Keratinocyte (primary cell): ENCODE data around the gene SPINK13. TPM values are rescaled to one million over a fixed set of nuclear protein-coding genes. Genes with fewer than 3 reads are reported as not detected.

Source experiments
- DNase-seq: peaks from one replicate; pipeline ENCODE4 v3.0.0-alpha.2; 2011; ENCODE audit warnings: low read depth, missing footprints, low spot score
- FAIRE-seq: peaks from 2 replicates; lab custom pipeline; 2011; peaks lifted over from hg19 to GRCh38; lab: Jason Lieb, UNC
- H2AFZ ChIP-seq: 2 replicates; pipeline ENCODE4 v1.6.0; 2012; ENCODE audit warnings: low read length, control low read depth, inconsistent platforms; ENCODE audit not compliant: control insufficient read depth
- H3K27ac ChIP-seq: 2 replicates; pipeline ENCODE4 v1.5.1; 2011; ENCODE audit warnings: low read length; ENCODE audit not compliant: control insufficient read depth, insufficient read depth
- H3K27me3 ChIP-seq: 3 replicates; pipeline ENCODE4 v1.6.0; 2011; ENCODE audit warnings: low read length; ENCODE audit not compliant: control insufficient read depth, insufficient read depth; ENCODE audit errors: extremely low read depth
- H3K36me3 ChIP-seq, 2 experiments: 2 replicates in 1 of 2; 3 replicates in 1 of 2; pipeline ENCODE4 v1.5.1; 2011; ENCODE audit warnings: low read length in 2 of 2, mild to moderate bottlenecking in 1 of 2; ENCODE audit not compliant: control insufficient read depth in 2 of 2, insufficient read depth in 2 of 2; ENCODE audit errors: extremely low read depth in 1 of 2
- H3K4me1 ChIP-seq: 3 replicates; pipeline ENCODE4 v1.5.1; 2011; ENCODE audit warnings: low read length; ENCODE audit not compliant: control insufficient read depth, insufficient read depth; ENCODE audit errors: extremely low read depth
- H3K4me2 ChIP-seq: 3 replicates; pipeline ENCODE4 v1.6.0; 2011; ENCODE audit warnings: low read depth, low read length; ENCODE audit not compliant: control insufficient read depth, insufficient read depth; ENCODE audit errors: extremely low read depth
- H3K4me3 ChIP-seq, 3 experiments: fragments of 200-600 bp in 1 of 3; sonication (generic) in 1 of 3; 2 replicates in 2 of 3; 3 replicates in 1 of 3; pipeline ENCODE4 v1.5.1; 2011 to 2016; ENCODE audit warnings: low read length in 3 of 3, mild to moderate bottlenecking in 3 of 3, control low read depth in 2 of 3, inconsistent platforms in 1 of 3, low read depth in 1 of 3, mixed read lengths in 1 of 3, mixed run types in 1 of 3, moderate library complexity in 1 of 3; ENCODE audit not compliant: control insufficient read depth in 2 of 3, insufficient read depth in 2 of 3; ENCODE audit errors: extremely low read depth in 1 of 3
- H3K79me2 ChIP-seq: 2 replicates; pipeline ENCODE4 v1.6.0; 2012; ENCODE audit warnings: low read length; ENCODE audit not compliant: control insufficient read depth, insufficient read depth
- H3K9ac ChIP-seq: 3 replicates; pipeline ENCODE4 v1.6.0; 2011; ENCODE audit warnings: low read length; ENCODE audit not compliant: control insufficient read depth, insufficient read depth; ENCODE audit errors: extremely low read depth
- H3K9me1 ChIP-seq: 3 replicates; pipeline ENCODE4 v1.6.0; 2011; ENCODE audit warnings: low read length; ENCODE audit not compliant: control insufficient read depth, insufficient read depth; ENCODE audit errors: extremely low read depth
- H3K9me3 ChIP-seq: 2 replicates; pipeline ENCODE4 v1.5.1; 2012; ENCODE audit warnings: low read depth, low read length; ENCODE audit not compliant: control insufficient read depth
- H4K20me1 ChIP-seq: 3 replicates; pipeline ENCODE4 v1.6.0; 2011; ENCODE audit warnings: low read length; ENCODE audit not compliant: control insufficient read depth, insufficient read depth; ENCODE audit errors: extremely low read depth
- CTCF ChIP-seq, 3 experiments: IDR thresholded peaks in 1 of 3; conservative IDR thresholded peaks in 1 of 3; optimal IDR thresholded peaks in 1 of 3; 2 replicates in 2 of 3; 3 replicates in 1 of 3; pipeline versions ENCODE3 to v1.5.1; 2011; ENCODE audit warnings: low read length in 3 of 3, mild to moderate bottlenecking in 3 of 3, moderate library complexity in 2 of 3, control low read depth in 1 of 3, inconsistent platforms in 1 of 3; ENCODE audit not compliant: insufficient read depth in 2 of 3; ENCODE audit errors: extremely low read depth in 1 of 3
- EZH2 ChIP-seq: IDR thresholded peaks from one replicate; pipeline ENCODE4 v1.6.1; 2012; ENCODE audit warnings: inconsistent platforms, mild to moderate bottlenecking, low read length, moderate library complexity
- dilution Hi-C: fragments of 300-500 bp; cut with MboI; formaldehyde crosslinking; loops from one replicate; pipeline ENCODE4 v1.7.0; 2020; ENCODE audit warnings: low sequenced_read_pairs; ENCODE audit not compliant: extremely low pct_ligation_motif_present
- polyA plus RNA-seq, 5 experiments: library from polyadenylated mRNA; depleted of rRNA in 3 of 5; stranded (reverse) in 3 of 5; stranded (forward) in 1 of 5; unstranded in 1 of 5; fragments of >200 nt; gene quantifications; 1 replicate in 1 of 5; 2 replicates in 3 of 5; 3 replicates in 1 of 5; pipeline versions ENCODE4 v1.2.1 to v1.2.3, GENCODE V29; 2011 to 2012; ENCODE audit warnings: missing spikeins in 2 of 5, low read depth in 1 of 5, low replicate concordance in 1 of 5
- small RNA-seq, 3 experiments: library from RNA; depleted of rRNA; stranded (forward); fragments of <200 nt; gene quantifications; one replicate each; pipeline ENCODE3, GENCODE V24; 2012; ENCODE audit warnings: low read depth in 3 of 3, low replicate concordance in 1 of 3; ENCODE audit not compliant: insufficient read length in 3 of 3

SPINK13 gene
- polyA plus RNA-seq, 1 donor (not counting 4 experiments of a cell fraction or from before 2014, with no cell fraction given) = not detected

DNA sequence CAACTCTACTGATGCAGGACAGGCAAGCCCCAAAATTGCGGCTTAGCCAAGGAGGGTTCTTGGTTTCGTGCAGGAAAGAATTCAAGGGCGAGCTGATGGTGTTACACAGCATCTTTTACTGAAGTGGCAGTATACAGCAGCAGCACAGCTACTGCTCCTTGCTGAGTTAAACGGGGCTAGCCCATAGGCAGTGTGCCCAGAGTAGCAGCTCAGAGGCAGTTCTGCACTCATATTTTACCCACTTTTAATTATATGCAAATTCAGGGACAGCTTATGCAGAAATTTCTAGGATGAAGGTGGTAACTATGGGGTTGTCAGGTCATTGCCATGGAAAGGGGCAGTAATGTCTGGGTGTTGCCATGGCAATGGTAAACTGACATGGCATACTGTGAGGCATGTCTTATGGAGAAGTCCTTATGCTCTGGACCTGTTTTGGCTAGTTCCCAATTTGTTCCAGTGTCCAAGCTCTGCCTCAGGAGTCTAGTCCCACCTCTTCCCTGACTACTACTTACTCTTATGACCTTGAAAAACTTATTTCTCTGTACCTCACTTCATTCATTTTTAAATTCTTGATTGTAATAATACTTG is 64.8 kb downstream of the SPINK13 start:
- H3K27ac ChIP-seq = no peak overlapping the region
- dilution Hi-C loops = no loop called here
- no peaks in the 10 kb centered on the region for H3K27me3 ChIP-seq
- TF ChIP-seq CTCF (optimal IDR thresholded peaks at IDR 0.05 in 1 of 3, IDR thresholded peaks at IDR 0.05 in 1 of 3, conservative IDR thresholded peaks at IDR 0.05 in 1 of 3; ENCODE audit: extremely low read depth in 1 of 3, insufficient read depth in 2 of 3, low read length in 3 of 3) (no peak), EZH2 (no peak)
- no peak overlapping the region for H3K4me2 ChIP-seq
- no peaks in the 10 kb centered on the region for H3K36me3 ChIP-seq
- peaks cover 4% of the 10 kb centered on the region for H3K4me1 ChIP-seq
- no peak overlapping the region for H2AFZ ChIP-seq
- H3K9ac ChIP-seq = no peak overlapping the region
- H3K4me3 ChIP-seq = no peak overlapping the region
- H4K20me1 ChIP-seq = no peaks in the 10 kb centered on the region
- no peak for FAIRE-seq
- H3K9me3 ChIP-seq = no peaks in the 10 kb centered on the region
- H3K79me2 ChIP-seq = no peaks in the 10 kb centered on the region
- no peak for DNase-seq
- no peaks in the 10 kb centered on the region for H3K9me1 ChIP-seq

- no peaks in the 10 kb centered on the region for H3K27me3 ChIP-seq
- H4K20me1 ChIP-seq = no peaks in the 10 kb centered on the region
- no peak within 1 kb of the TSS for H3K9ac ChIP-seq
- H3K4me3 ChIP-seq = no peak within 1 kb of the TSS
- FAIRE-seq (no peak), DNase-seq (no peak)
- H3K79me2 ChIP-seq = no peaks in the 10 kb centered on the region
- dilution Hi-C loops = no loop called here
- TF ChIP-seq EZH2 (no peak), CTCF (optimal IDR thresholded peaks at IDR 0.05 in 1 of 3, IDR thresholded peaks at IDR 0.05 in 1 of 3, conservative IDR thresholded peaks at IDR 0.05 in 1 of 3; ENCODE audit: extremely low read depth in 1 of 3, insufficient read depth in 2 of 3, low read length in 3 of 3) (no peak)
- no peaks in the 10 kb centered on the region for H3K9me3 ChIP-seq
- no peaks in the 10 kb centered on the region for H3K36me3 ChIP-seq
- H3K4me1 ChIP-seq = peaks cover 4% of the 10 kb centered on the region
- H3K9me1 ChIP-seq = no peaks in the 10 kb centered on the region
- H3K27ac ChIP-seq = no peak within 1 kb of the TSS
- no peak within 1 kb of the TSS for H2AFZ ChIP-seq
- H3K4me2 ChIP-seq = no peak within 1 kb of the TSS
Observed at GRCh38 chr5:148335259-148335658, 66.7 kb downstream of the SPINK13 start, which contains the start of gene SPINK9. Gene SPINK9, plus strand, starts transcription at chr5:148335559. Its CDS starts 55 bp downstream, at chr5:148335614.

Small RNA genes within 50 kb of the gene (small RNA-seq; reads per million reads assigned to genes)
- 0 reads per million in 3 experiments for gene HMGN1P16

Other genes with a start within 250 kb of the SPINK13 start
- 16.6 to 29.2 TPM (median 22.6 TPM) in 3 replicates for gene SPINK5, start 204.8 kb upstream of the SPINK13 start, polyA plus RNA-seq
- gene SPINK14, start 100.2 kb upstream of the SPINK13 start, polyA plus RNA-seq = not detected in 3 replicates
- 25.8 to 67.7 TPM (median 35.5 TPM) in 3 replicates for gene SPINK6, start 65.8 kb upstream of the SPINK13 start, polyA plus RNA-seq
- gene MARCOL, start 30.3 kb upstream of the SPINK13 start, polyA plus RNA-seq = not detected in 3 replicates
- gene SPINK7, start 43.6 kb downstream of the SPINK13 start, polyA plus RNA-seq = 0.87 to 19.5 TPM (median 0.93 TPM) in 3 replicates
- not detected in 3 replicates for gene SPINK9, start 66.8 kb downstream of the SPINK13 start, polyA plus RNA-seq
- 15.8 to 30.4 TPM (median 26.8 TPM) in 3 replicates for gene FBXO38, start 115.2 kb downstream of the SPINK13 start, polyA plus RNA-seq